B cell (primary cell): ENCODE data around the gene CCM2.

Experiments
- EZH2 ChIP-seq: IDR thresholded peaks from 2 replicates; pipeline ENCODE4 v1.6.1; 2012; ENCODE audit warnings: borderline replicate concordance, low read depth, mild to moderate bottlenecking, moderate library complexity, low read length; ENCODE audit not compliant: insufficient read depth, poor library complexity, severe bottlenecking
- TF ChIP-seq, protein P1 (sequence below): fragments of 200-600 bp; IDR thresholded peaks from one replicate; pipeline ENCODE4 v1.8.0; 2022; ENCODE audit warnings: antibody characterized with exemption, mild to moderate bottlenecking

DNA sequence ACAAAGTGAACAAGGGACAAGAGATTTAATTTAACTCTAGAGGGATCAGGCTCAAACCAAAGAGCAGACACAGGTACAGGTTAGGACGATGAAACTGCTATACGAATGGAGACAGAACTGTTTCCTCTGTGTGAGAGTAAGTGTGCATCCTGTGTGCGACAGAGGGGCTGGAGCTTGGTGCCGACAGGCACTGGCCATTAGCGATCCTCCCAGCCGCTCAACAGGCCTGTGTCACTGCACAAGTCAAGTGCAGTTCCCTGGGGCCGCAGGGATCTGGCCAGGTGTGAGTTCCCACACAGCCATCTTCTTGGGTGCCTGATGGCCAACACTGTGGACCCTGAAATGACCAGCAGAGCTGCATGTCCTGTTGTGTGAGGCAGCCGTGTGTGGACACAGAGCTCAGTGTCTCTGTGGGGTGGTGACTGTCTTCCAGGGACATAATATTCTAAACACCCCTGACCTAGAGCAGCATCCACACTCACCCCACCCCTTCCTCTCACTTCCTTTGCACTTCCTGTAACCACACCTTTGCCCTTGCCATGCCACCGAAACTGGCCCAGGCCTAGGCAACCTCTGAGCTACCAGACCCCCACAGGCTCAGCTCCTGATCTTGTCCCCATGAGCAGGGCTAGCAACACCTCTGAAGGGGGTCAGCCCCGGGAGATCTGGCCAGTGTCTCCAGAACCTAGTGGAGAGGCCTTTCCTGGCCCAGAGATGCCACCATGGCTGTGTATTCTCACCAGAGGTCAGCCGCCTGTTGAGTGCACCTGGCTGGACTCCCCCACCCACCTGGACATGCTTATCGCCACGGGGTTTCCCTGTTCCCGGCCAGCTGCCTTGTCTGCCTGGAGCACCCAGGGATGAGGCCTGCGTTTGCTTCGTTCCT is 123.2 kb downstream of the CCM2 start:
- TF ChIP-seq, protein P1, sequence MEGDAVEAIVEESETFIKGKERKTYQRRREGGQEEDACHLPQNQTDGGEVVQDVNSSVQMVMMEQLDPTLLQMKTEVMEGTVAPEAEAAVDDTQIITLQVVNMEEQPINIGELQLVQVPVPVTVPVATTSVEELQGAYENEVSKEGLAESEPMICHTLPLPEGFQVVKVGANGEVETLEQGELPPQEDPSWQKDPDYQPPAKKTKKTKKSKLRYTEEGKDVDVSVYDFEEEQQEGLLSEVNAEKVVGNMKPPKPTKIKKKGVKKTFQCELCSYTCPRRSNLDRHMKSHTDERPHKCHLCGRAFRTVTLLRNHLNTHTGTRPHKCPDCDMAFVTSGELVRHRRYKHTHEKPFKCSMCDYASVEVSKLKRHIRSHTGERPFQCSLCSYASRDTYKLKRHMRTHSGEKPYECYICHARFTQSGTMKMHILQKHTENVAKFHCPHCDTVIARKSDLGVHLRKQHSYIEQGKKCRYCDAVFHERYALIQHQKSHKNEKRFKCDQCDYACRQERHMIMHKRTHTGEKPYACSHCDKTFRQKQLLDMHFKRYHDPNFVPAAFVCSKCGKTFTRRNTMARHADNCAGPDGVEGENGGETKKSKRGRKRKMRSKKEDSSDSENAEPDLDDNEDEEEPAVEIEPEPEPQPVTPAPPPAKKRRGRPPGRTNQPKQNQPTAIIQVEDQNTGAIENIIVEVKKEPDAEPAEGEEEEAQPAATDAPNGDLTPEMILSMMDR: no peak
- no peak for TF ChIP-seq EZH2
